ENCODE measurements around the gene SETBP1.

SETBP1 gene

DNA sequence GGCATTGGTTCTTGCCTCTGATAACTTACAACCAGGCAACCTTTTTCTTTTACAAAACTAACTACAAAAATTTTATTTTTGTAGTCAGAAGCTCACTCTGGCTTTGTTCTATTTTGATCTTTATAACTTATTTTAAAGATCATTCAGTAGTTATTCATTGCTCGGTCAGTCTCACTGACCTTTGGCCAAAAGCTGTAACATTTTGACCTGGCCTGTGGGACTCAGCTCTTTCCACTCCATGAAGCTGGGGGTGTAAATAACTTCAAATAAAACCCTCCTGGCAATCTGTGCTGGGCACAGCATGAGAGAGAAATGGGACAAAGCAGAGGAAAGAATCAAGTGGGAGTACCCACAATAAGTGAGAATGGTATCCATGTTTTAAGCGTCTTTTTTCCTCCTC lies 380.7 kb downstream of the SETBP1 start:
- ChIA-PET CTCF (no interaction called here), POLR2A (no interaction called here)
- Histone ChIP-seq H3K36me3 (ENCODE audit: control insufficient read depth in 4 of 4, insufficient read depth in 4 of 4, low read length in 3 of 4) (peaks cover 0 to 14% (median 4%) of the 10 kb centered on the region in 4 experiments), H3K4me1 (ENCODE audit: control extremely low read depth in 1 of 4, control insufficient read depth in 4 of 4, insufficient read depth in 4 of 4, low read length in 3 of 4) (peaks cover 7 to 11% (median 9%) of the 10 kb centered on the region in 4 experiments), H3K9me3 (ENCODE audit: control extremely low read depth in 1 of 5, control insufficient read depth in 4 of 5, insufficient read depth in 2 of 5, low read depth in 1 of 5, low read length in 4 of 5) (peaks cover 0 to 1% (median 0%) of the 10 kb centered on the region in 5 experiments), H3K27me3 (replicated peaks in 2 of 5; ENCODE audit: control insufficient read depth in 4 of 5, insufficient read depth in 5 of 5, low read length in 4 of 5) (no peaks in the 10 kb centered on the region), H3K4me3 (ENCODE audit: control insufficient read depth in 1 of 7, extremely low read depth in 1 of 7, insufficient read depth in 4 of 7, low read depth in 2 of 7, low read length in 6 of 7) (no peak overlapping the region), H3K27ac (ENCODE audit: insufficient read depth in 1 of 2, low read depth in 1 of 2, low read length in 2 of 2, poor library complexity in 1 of 2, severe bottlenecking in 2 of 2) (no peak overlapping the region)
- no peak for DNase-seq
- WGBS (ENCODE audit: insufficient coverage) = 100% methylated on average over 1 of the region's 2 CpGs

DNA sequence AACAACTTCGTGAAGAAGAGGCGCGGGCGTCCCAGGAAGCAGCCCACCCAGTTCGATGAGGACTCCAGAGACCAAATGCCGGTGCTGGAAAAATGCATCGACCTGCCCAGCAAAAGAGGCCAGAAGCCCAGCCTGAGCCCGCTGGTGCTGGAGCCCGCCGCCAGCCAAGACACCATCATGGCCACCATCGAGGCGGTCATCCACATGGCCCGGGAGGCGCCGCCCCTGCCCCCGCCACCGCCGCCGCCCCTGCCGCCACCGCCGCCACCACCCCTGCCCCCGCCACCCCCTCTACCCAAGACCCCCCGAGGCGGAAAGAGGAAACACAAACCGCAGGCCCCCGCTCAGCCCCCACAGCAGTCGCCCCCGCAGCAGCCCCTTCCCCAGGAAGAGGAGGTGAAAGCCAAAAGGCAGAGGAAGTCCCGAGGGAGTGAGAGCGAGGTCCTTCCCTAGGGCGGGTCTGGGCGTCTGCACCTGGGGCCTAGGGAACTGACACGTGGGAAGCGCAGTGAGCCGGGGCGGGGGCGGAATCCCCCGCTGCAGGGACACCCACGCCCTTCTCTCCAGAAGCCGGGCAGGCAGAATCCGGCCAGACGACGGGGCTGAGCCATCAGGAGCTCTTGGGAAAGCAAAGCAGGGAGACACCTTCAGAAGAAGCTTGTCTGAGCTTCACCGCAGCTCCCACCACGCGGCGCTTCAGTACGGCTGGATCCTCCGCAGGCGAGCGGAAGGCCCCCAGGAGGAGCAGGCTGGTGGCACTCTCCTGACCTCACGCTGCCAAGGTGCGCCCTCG lies 382.8 kb downstream of the SETBP1 start:
- H3K36me3 ChIP-seq (ENCODE audit: control insufficient read depth in 4 of 4, insufficient read depth in 4 of 4, low read length in 3 of 4) = peaks cover 0 to 14% (median 4%) of the 10 kb centered on the region in 4 experiments
- H3K27me3 ChIP-seq (replicated peaks in 2 of 5; ENCODE audit: control insufficient read depth in 4 of 5, insufficient read depth in 5 of 5, low read length in 4 of 5) = no peaks in the 10 kb centered on the region
- DNase-seq = no peak
- peaks cover 17 to 25% (median 22%) of the 10 kb centered on the region in 4 experiments for H3K4me1 ChIP-seq (ENCODE audit: control extremely low read depth in 1 of 4, control insufficient read depth in 4 of 4, insufficient read depth in 4 of 4, low read length in 3 of 4)
- H3K9me3 ChIP-seq (ENCODE audit: control extremely low read depth in 1 of 5, control insufficient read depth in 4 of 5, insufficient read depth in 2 of 5, low read depth in 1 of 5, low read length in 4 of 5) = peaks cover 0 to 1% (median 0%) of the 10 kb centered on the region in 5 experiments
- 97% methylated on average over 32 of the region's 55 CpGs for WGBS (ENCODE audit: insufficient coverage)
- ChIA-PET CTCF (no interaction called here), POLR2A (no interaction called here)
- no peak overlapping the region for H3K27ac ChIP-seq (ENCODE audit: insufficient read depth in 1 of 2, low read depth in 1 of 2, low read length in 2 of 2, poor library complexity in 1 of 2, severe bottlenecking in 2 of 2)
- no peak overlapping the region for H3K4me3 ChIP-seq (ENCODE audit: control insufficient read depth in 1 of 7, extremely low read depth in 1 of 7, insufficient read depth in 4 of 7, low read depth in 2 of 7, low read length in 6 of 7)

- POLR2A ChIA-PET = interaction anchor here (1.3 kb wide), 1 partner anchor 39 kb away, joined by 3 read pairs; no protein-coding TSS in a partner anchor
- peaks cover 17 to 24% (median 22%) of the 10 kb centered on the region in 4 experiments for H3K4me1 ChIP-seq (ENCODE audit: control extremely low read depth in 1 of 4, control insufficient read depth in 4 of 4, insufficient read depth in 4 of 4, low read length in 3 of 4)
- DNase-seq = peak in 2 of 3 donors; percentile 44 to 50
- peaks cover 0 to 1% (median 0%) of the 10 kb centered on the region in 5 experiments for H3K9me3 ChIP-seq (ENCODE audit: control extremely low read depth in 1 of 5, control insufficient read depth in 4 of 5, insufficient read depth in 2 of 5, low read depth in 1 of 5, low read length in 4 of 5)
- 75% methylated on average over 2 of the region's 4 CpGs for WGBS (ENCODE audit: insufficient coverage)
- peaks cover 0 to 14% (median 4%) of the 10 kb centered on the region in 4 experiments for H3K36me3 ChIP-seq (ENCODE audit: control insufficient read depth in 4 of 4, insufficient read depth in 4 of 4, low read length in 3 of 4)
- no peaks in the 10 kb centered on the region for H3K27me3 ChIP-seq (replicated peaks in 2 of 5; ENCODE audit: control insufficient read depth in 4 of 5, insufficient read depth in 5 of 5, low read length in 4 of 5)
- CTCF ChIA-PET = interaction anchor here (1.0 to 1.6 kb wide), 6 partner anchors 10 to 146 kb away, joined by 3 to 5 read pairs (median 3); no protein-coding TSS in a partner anchor
- peak overlapping the region in 1 of 2 experiments; percentile 16 for H3K27ac ChIP-seq (ENCODE audit: insufficient read depth in 1 of 2, low read depth in 1 of 2, low read length in 2 of 2, poor library complexity in 1 of 2, severe bottlenecking in 2 of 2)
- H3K4me3 ChIP-seq (ENCODE audit: control insufficient read depth in 1 of 7, extremely low read depth in 1 of 7, insufficient read depth in 4 of 7, low read depth in 2 of 7, low read length in 6 of 7) = peak overlapping the region in 2 of 7 experiments; percentile 17 to 28
These were observed 385.5 kb downstream of the SETBP1 start for GRCh38 chr18:45066210-45066609.

GRCh38 chr18:45066886-45067285 lies 386.2 kb downstream of the SETBP1 start:
- DNase-seq = peak; percentile 48 to 89 (median 83)
- Histone ChIP-seq H3K9me3 (ENCODE audit: control extremely low read depth in 1 of 5, control insufficient read depth in 4 of 5, insufficient read depth in 2 of 5, low read depth in 1 of 5, low read length in 4 of 5) (peaks cover 0 to 1% (median 0%) of the 10 kb centered on the region in 5 experiments), H3K4me1 (ENCODE audit: control extremely low read depth in 1 of 4, control insufficient read depth in 4 of 4, insufficient read depth in 4 of 4, low read length in 3 of 4) (peaks cover 17 to 24% (median 22%) of the 10 kb centered on the region in 4 experiments), H3K27ac (ENCODE audit: insufficient read depth in 1 of 2, low read depth in 1 of 2, low read length in 2 of 2, poor library complexity in 1 of 2, severe bottlenecking in 2 of 2) (peak overlapping the region in 1 of 2 experiments; percentile 16), H3K27me3 (replicated peaks in 2 of 5; ENCODE audit: control insufficient read depth in 4 of 5, insufficient read depth in 5 of 5, low read length in 4 of 5) (no peaks in the 10 kb centered on the region), H3K4me3 (ENCODE audit: control insufficient read depth in 1 of 7, extremely low read depth in 1 of 7, insufficient read depth in 4 of 7, low read depth in 2 of 7, low read length in 6 of 7) (peak overlapping the region in 1 of 7 experiments; percentile 17), H3K36me3 (ENCODE audit: control insufficient read depth in 4 of 4, insufficient read depth in 4 of 4, low read length in 3 of 4) (peaks cover 0 to 14% (median 4%) of the 10 kb centered on the region in 4 experiments)
- CTCF ChIA-PET = interaction anchor here (1.0 to 1.4 kb wide), 4 partner anchors 13 to 144 kb away, joined by 3 read pairs; no protein-coding TSS in a partner anchor
- POLR2A ChIA-PET = interaction anchor here (1.3 kb wide), 1 partner anchor 39 kb away, joined by 3 read pairs; no protein-coding TSS in a partner anchor
- WGBS (ENCODE audit: insufficient coverage) = 30% methylated on average over 2 of the region's 2 CpGs

GRCh38 chr18:45068400-45069094 lies 387.9 kb downstream of the SETBP1 start:
- H3K9me3 ChIP-seq (ENCODE audit: control extremely low read depth in 1 of 5, control insufficient read depth in 4 of 5, insufficient read depth in 2 of 5, low read depth in 1 of 5, low read length in 4 of 5) = no peaks in the 10 kb centered on the region
- no peak for DNase-seq
- H3K4me3 ChIP-seq (ENCODE audit: control insufficient read depth in 1 of 7, extremely low read depth in 1 of 7, insufficient read depth in 4 of 7, low read depth in 2 of 7, low read length in 6 of 7) = no peak overlapping the region
- CTCF ChIA-PET = no interaction called here
- no peaks in the 10 kb centered on the region for H3K27me3 ChIP-seq (replicated peaks in 2 of 5; ENCODE audit: control insufficient read depth in 4 of 5, insufficient read depth in 5 of 5, low read length in 4 of 5)
- peaks cover 17 to 24% (median 22%) of the 10 kb centered on the region in 4 experiments for H3K4me1 ChIP-seq (ENCODE audit: control extremely low read depth in 1 of 4, control insufficient read depth in 4 of 4, insufficient read depth in 4 of 4, low read length in 3 of 4)
- POLR2A ChIA-PET = no interaction called here
- whole genome bisulfite sequencing (ENCODE audit: insufficient coverage) = 100% methylated on average over 1 of the region's 2 CpGs
- H3K36me3 ChIP-seq (ENCODE audit: control insufficient read depth in 4 of 4, insufficient read depth in 4 of 4, low read length in 3 of 4) = peaks cover 0 to 9% (median 4%) of the 10 kb centered on the region in 4 experiments
- no peak overlapping the region for H3K27ac ChIP-seq (ENCODE audit: insufficient read depth in 1 of 2, low read depth in 1 of 2, low read length in 2 of 2, poor library complexity in 1 of 2, severe bottlenecking in 2 of 2)

DNA sequence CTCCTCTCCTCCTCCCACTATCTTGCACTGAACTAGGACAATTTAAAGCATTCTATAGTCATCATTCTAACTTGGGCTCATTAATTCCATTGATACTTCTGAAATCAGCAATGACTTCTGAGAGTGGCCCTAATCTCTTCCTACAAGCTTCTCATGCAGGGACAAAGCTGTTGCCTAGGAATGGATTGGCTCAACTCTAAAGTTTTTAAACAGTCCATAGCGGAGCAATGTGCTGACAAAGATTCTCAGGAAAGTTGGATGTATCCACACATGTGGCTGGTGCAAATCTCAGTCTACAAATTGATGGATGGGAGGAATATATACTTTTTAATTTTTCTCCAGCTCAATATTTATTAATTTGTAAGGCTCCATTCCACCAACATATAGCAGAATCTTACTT lies 388.9 kb downstream of the SETBP1 start:
- CTCF ChIA-PET = no interaction called here
- Histone ChIP-seq H3K27ac (ENCODE audit: insufficient read depth in 1 of 2, low read depth in 1 of 2, low read length in 2 of 2, poor library complexity in 1 of 2, severe bottlenecking in 2 of 2) (no peak overlapping the region), H3K4me3 (ENCODE audit: control insufficient read depth in 1 of 7, extremely low read depth in 1 of 7, insufficient read depth in 4 of 7, low read depth in 2 of 7, low read length in 6 of 7) (no peak overlapping the region), H3K36me3 (ENCODE audit: control insufficient read depth in 4 of 4, insufficient read depth in 4 of 4, low read length in 3 of 4) (peaks cover 0 to 2% (median 0%) of the 10 kb centered on the region in 4 experiments), H3K9me3 (ENCODE audit: control extremely low read depth in 1 of 5, control insufficient read depth in 4 of 5, insufficient read depth in 2 of 5, low read depth in 1 of 5, low read length in 4 of 5) (no peaks in the 10 kb centered on the region), H3K4me1 (ENCODE audit: control extremely low read depth in 1 of 4, control insufficient read depth in 4 of 4, insufficient read depth in 4 of 4, low read length in 3 of 4) (peaks cover 17 to 24% (median 22%) of the 10 kb centered on the region in 4 experiments), H3K27me3 (replicated peaks in 2 of 5; ENCODE audit: control insufficient read depth in 4 of 5, insufficient read depth in 5 of 5, low read length in 4 of 5) (no peaks in the 10 kb centered on the region)
- no CpG with 5 or more reads among the region's 1 CpG for WGBS (ENCODE audit: insufficient coverage)
- no peak for DNase-seq
- POLR2A ChIA-PET = no interaction called here
